Measurements from ENCODE around the gene MED22.
"Not testable (repeated sequence)": the region's sequence is repeated elsewhere in the genome, so short reads cannot be mapped to it uniquely, and the experiment has no call there.

The MED22 gene

DNA sequence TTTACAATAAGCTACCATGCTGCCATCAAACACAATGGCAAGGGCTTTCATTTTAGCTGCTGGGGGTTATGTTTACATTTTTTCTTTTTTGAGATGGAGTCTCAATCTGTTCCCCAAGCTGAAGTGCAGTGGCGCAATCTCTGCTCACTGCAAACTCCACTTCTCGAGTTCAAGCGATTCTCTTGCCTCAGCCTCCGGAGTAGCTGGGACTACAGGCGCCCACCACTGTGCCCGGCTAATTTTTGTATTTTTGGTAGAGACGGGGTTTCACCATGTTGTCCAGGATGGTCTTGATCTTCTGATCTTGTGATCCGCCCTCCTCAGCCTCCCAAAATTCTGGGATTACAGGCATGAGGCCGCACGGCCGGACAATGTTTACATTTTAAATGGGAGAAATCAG lies 13.0 kb downstream of the MED22 start:
- not testable (repeated sequence) for DNase-seq (ENCODE audit: low read depth)

DNA sequence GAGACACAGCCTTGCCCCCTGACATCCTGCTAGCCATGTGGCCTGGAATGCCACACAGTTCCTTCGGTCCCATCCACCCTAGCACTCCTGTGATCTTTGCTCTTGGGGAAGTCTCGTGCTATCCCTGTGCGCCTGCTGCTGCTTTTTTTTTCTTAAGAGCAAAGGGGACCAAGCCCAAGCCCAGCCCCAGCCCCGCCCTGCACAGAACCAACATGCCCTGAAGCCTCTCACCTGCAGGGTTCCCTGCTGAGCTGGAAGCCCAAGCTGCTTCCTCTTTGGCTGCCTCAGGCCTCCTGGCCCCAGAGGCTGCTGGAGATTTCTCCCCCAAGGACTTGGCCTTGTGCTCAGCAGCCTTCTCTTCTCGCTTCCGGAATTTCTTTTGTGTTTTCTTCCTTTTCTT lies 13.8 kb downstream of the MED22 start:
- no peak for DNase-seq (ENCODE audit: low read depth)

DNA sequence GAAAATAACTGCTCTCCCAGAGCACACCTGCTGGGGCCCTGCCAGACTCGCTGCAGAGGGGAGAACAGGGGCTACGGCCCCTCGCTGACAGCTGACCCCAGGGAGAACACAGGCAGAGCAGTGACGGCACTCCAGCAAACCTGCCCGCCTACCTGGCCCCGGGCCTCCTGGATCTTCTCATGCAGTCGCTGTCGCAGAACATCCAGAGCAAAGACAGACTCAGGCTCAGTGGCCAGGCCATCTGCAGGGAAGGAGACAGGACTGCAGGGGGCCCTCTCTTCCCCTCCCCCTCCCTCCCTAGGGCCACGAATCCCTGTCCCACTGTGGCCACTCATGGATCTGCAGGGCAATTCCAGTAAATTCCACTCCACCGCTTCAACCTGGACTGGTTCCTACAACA lies 14.4 kb downstream of the MED22 start:
- DNase-seq (ENCODE audit: low read depth), result no peak

DNA sequence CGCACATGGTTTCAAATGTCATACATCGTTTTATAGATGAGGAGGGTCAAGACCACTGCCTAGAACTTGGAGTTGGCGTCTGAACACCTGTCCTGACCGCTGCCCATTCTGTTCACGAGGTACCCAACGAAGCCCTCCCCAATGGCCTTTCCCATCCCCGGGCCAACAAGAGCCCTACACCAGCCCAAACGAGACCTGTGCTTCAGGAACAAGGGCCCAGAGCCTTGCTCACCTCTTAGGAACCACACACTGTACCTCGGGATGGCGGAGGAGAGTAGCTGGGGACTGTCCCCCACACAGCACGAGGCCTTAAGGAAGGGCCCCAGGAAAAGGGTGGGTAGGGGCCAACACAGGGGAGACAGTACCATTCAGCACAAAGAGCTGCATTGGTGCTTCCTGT lies 14.9 kb downstream of the MED22 start:
- no peak for DNase-seq (ENCODE audit: low read depth)

DNA sequence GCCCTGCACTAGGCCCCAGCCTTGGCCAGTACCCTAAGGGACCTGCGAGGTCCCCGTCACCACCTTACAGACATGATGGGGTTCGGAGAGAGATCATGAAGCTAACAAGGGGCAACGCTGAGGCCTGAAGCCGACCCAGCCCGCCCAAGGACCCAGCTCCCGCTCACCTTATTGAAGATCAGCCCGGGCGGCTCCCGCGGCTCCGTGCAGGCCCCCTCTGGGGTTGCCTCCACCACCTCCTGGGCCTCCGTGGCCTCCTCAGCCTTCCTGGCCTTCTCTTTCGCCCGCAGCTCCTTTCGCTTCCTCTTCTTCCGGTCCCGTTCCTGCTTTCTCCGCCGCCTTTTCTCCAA lies 15.6 kb downstream of the MED22 start:
- DNase-seq (ENCODE audit: low read depth), result no peak

DNA sequence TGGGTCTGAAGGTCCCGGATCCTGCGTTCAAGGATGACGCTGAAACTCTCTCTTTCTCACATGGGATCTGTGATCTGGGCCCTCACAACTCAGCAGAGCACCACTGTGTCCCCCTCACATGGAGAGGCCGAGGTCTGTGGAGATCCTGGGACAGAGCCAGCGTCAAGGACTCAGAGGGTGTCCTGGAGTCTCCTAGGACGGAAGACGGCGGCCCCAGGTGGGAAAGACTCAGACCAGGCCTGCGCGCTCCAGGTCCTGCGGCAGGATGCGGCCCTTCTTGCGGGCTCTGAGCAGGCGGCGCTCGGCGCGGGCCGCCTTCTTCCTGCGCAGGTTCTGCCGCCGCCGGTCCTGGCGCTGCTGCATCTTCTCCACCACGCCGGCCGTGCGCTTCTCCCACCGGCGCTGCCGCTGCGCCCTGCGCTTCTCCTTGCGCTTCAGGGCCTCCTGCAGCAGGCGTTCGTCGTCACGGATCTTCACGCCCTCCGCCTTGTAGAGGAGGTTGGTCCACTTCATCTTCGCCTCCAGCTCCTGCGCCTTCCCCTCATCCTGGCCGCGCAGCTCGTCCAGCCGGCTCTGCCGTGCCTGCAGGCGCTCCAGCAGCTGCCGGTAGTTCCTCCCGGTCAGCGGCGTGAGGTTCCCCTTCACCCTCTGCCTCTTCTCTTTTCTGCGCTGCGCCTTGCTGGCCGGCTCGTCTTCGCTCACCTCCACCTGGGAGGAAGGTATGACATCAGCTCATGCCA lies 16.1 kb downstream of the MED22 start:
- DNase-seq (ENCODE audit: low read depth), result no peak

DNA sequence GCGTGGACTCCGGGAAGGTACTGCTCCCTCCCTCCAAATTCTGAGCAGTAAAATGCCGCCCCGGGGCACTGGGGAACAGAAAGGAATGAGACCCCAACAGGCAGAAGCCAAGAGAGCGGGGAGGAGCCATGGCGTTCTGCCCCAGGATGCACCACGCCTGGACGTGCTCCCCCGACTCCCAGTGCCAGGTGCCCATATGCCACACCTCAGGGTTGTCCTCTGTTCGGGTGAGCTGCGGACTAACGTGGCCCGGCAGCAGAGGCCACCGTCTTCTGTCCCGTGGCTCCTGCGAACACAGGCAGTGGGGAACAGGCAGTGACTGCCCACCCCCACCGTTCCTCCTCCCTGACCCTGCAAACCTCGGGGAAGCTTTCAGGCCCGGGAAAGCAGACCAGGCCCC lies 16.7 kb downstream of the MED22 start:
- no peak for DNase-seq (ENCODE audit: low read depth)

DNA sequence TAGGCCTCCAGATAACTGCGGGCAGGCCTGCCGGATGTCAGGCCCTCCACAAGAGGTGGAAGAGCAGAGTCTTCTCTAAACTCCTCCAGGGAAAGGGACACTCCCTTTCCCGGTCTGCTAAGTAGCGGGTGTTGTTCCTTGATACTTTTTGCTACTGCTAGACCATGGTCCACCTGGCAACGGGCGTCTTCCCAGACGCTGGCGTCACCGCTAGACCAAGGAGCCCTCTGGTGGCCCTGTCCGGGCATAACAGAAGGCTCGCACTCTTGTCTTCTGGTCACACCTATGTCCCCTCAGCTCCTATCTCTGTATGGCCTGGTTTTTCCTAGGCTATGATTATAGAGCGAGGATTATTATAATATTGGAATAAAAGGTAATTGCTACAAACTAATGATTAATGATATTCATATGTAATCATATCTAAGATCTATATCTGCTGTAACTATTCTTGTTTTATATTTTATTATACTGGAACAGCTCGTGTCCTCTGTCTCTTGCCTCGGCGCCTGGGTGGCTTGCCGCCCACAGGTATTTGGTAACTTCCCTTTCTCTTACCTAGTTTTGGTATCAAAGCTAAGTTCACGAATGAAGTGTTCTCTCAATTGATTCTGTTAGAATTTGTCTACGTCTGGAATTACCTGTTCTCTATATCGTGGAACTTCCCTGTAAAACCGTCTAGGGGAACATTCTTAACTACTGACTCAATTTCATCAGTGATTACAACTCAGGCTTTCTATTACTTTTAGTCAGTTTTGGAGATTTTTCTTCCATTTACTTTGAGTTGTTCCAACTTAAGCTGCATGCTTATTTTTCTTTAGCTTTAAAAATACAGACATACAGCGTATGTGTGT lies 18.4 kb downstream of the MED22 start:
- not testable (repeated sequence) for DNase-seq (ENCODE audit: low read depth)

DNA sequence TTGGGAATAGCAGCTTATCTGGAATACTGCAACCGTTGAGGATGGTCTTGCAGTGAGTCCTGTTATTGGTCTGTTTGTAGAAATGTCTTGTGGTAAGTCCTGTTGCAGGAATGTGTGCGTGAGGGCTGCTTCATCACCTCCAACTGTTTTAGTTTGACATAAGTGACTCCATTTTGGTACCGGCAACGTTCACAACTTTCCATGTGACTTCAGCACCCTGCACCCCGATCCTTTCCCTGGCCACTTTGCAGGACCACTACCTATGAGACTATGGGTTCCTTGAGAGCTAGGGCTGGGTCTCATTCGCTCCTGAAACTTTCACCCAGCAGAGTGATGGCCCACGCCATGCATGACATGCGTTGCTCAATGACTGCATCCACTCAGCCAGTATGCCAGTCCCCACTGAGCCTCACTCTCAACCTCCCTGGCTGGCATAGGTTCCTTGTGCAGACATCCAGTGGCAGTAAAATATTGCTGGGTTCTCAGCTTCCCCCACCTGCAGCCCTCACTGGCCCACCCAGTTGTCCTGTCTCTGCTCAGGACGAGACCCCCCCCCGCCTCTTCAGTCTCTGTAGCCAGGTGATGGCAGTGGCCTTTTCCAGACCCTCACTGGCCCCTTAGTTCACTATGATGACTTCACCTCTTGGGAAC lies 20.0 kb downstream of the MED22 start:
- no peak for DNase-seq (ENCODE audit: low read depth)

DNA sequence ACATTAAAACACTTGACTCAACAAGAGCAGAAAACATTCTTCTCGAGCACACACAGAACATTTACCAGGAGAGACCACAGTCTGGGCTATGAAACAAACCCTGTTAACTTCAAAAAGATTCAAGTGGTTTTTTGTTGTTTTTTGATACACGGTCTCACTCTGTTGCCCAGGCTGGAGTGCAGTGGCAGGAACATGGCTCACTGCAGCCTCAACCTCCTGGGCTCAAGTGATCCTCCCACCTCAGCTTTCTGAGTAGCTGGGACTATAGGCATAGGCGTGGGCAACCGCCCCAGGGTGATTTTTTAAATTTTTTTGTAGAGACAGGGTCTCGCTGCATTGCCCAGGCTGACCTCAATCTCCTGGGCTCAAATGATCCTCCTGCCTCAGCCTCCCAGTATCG lies 20.9 kb downstream of the MED22 start:
- not testable (repeated sequence) for DNase-seq (ENCODE audit: low read depth)

DNA sequence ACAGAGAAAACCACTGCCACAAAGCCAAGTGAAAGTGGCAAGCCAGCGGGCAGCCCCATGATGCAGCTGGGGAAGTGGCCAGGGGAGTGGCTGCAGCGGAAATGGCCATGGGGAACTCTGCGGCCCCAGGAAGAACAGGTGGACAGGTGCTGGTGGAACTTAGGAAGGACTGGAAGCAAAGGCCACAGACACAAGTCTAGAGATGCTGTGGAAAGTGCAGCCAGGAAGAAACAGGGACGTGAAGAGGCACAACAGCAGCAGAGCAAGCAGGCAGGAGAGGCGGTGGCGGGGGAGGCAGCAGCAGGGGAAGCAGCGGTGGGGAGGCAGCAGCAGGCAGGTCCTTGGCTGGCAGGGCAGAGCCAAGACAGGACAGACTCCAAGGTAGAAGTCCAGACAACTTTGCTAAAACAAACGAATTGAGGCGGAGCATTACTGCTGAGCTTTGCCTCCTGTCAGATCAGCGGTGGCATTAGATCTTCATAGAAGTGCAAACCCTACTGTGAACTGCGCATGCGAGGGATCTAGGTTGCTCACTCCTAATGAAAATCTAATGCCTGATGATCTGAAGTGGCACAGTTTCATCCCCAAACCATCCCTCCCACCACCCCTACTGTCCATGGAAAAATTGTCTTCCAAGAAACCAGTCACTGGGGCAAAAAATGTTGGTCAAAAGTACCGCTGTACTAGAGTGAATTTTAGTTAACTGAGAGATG lies 23.8 kb downstream of the MED22 start:
- no peak for DNase-seq (ENCODE audit: low read depth)

DNA sequence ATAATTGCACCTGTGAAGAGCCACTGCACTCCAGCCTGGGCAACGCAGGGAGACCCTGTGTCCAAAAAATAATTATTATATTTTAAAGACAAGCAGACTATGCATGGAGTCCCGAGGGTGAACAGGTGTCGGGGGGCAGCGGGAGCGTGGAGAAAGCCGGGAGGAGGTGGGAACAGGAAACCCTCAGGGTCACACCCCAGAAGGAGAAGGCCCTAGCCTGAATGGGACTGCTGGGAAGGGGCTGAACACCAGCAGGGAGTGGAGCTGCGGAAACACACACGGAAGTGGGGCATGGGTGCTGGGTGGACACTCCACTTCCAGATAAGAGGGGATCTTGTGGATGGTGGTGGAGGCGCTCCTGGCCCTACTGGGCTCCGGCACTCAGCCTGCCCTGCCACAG lies 24.7 kb downstream of the MED22 start:
- no peak for DNase-seq (ENCODE audit: low read depth)

DNA sequence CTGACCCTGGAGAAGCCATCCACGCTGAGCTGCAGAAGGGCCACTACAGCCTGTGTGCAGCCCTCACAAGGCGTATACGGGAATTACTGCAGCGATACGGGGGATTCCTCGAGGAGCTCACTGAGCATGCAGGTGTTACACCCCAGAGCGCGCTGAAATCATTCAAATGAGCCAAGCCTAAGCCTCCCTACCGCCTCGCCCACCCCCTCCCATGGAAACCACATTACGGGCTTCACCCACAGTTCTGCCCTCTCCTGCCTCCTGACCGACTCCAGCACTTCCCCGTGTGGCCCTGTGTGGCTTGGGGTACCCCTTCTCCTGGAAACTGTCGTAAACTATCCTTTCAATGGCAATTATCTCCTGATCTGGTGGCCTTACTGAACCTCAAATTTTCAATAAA lies 25.2 kb downstream of the MED22 start:
- no peak for DNase-seq (ENCODE audit: low read depth)

DNA sequence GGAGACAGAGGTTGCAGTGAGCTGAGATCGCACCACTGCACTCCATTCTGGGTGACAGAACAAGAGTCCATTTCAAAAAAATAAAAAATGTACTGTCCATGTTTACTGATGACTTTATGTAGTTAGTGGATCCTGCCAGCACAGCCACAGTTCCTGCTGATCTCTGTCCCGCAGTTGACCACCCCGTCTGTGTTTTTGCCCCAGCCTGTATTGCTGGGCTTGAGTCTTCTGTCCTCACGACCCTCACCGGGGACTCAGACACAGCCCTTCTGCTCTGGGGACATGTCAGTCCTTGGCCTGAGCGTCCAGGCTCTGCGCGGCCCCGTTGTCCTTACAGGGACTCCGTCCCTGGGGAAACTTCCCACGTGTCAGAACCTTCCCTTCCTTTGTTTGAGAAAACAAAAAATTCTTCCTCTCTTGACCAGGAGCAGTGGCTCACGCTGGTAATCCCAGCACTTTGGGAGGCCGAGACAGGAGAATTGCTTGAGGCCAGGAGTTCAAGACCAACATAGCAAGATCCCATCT lies 26.5 kb downstream of the MED22 start:
- no peak for DNase-seq (ENCODE audit: low read depth)

DNA sequence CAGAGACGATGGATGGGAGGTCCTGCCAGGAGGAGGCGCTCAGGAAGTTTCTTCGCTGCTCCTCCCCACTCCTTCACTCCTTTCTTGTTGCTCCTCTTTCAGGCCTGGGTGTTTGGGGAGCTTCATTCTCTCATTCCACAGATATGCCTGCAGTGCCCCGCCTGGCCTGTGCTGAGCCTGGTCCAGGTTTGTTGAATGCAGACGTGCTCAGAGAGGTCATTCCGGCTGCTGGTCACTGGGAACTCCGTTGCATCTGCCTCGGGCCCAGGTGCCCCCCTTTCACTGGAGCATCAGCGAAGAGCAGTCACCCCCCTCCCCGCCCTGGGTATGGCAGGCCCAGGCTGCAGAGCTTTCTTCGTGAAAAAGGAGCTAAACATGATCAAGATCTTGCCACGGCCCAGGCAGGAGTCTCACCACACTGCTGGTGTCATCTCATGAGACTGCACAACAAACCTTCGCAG lies 27.5 kb downstream of the MED22 start:
- DNase-seq (ENCODE audit: low read depth), result no peak

DNA sequence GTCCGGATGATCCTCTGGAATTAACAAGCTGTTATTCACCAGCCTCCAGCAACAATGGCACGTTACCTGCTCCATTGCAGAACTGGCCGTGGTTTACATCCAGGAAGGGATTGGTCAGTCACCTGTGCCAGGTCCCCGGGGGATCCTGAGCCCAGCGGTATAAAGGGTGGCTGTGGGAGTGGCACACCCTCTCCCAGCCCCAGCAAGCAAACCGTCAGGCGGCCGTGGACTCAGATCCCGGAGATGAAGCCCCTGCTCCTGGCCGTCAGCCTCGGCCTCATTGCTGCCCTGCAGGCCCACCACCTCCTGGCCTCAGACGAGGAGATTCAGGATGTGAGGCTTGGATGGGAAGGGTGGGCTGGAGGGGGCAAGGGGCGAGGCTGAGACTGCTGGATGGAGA lies 30.4 kb downstream of the MED22 start:
- DNase-seq (ENCODE audit: low read depth), result not testable (repeated sequence)

DNA sequence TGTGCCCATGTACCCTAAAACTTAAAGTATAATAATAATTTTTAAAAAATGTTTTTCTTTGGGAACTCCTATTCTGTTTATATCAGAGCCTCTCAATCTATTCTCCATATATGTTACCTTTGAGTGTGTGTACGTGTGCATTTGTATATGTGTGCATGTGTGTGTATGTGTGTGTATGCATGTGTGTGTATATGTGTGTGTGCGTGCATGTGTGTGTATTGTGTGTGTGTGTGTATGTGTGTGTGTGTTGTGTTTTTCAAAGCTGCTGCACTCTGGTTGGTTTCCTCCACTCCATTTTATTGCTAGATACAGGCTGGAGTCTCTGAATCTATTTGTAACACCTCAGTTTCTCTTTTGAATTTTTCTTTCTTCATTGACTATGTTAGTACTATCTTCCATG lies 31.9 kb downstream of the MED22 start:
- DNase-seq (ENCODE audit: low read depth), result no peak

DNA sequence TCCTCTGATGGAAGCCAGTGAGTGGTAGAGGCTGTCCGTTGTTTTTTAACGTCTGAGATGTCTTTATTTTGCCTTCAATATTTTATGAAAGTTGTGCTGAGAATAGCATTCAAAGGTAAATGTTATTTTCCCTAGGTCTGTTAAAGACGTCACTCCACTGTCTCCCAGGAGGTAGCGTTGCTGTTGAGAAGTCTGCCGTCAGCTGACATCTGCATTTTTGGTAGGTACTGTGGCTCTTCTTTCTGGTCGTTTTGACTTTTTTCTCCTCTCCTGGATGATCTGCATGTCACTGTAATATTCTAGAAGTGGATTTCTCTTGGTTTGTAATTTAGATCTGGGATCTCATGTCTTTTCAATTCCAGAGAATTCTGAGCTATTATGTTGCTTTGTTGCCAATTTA lies 38.3 kb downstream of the MED22 start:
- DNase-seq (ENCODE audit: low read depth), result no peak

DNA sequence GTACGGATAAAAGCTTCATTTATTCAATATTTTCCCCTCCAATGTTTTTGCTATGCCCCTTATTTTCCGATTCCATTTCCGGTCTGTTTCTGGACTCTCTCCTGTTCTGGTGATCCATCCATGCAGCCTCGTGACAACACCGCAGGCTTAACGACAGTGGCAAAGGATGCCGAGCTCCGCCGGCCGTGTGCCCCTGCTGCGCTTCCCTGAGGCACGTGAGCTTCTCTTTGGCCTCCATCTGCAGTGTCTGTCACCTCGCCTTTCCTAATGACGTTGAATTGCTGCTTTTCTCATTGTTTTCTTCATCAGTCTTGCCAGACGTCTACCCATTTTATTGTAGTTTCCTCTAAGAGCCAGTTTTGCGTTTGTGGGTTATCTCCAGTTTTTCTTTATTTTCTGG lies 40.6 kb downstream of the MED22 start:
- no peak for DNase-seq (ENCODE audit: low read depth)

DNA sequence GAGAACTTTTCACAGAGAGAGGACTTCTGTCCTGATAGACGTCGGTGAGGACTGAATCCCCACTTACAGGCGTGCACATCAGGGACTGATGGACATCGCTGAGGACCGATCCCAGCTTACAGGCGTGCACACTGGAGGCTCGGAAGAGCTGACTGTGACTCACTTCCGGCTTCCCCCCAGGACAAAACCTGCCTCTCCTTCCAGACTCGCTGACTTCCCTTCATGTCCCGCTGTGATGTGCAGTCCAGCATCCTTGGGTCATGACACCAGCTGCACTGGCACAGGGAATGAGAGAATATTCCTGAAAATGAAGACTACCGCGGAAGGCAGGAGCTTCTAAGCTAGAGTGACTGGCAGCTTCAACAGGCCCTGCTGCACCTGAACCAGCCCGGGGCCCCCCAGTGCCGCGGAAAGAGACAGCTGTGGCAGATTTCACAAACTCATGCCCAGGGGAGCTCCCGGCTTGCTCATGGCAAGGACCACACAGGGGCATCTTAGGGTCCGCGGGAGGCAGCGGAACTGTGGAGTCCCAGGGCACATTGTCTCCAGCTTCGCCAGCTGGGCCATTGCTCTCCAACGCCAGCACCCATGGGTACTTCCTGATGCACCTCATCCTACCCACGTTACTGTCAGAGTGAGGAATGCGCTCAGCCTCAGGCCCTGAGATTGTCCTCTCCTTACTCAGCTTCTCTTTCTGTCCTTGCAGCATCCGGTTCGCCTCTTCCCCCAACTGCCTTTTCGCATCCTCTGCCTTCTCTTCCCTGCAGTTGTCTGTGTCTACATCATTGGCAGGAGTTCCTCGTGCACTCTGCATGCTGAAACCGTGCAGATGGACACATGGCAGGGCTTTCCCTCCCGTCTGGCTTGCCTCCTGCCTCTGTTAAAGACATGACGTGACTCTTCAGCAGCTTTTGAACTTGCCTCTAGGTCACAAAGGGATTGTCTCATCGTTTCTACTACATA lies 41.4 kb downstream of the MED22 start:
- DNase-seq (ENCODE audit: low read depth), result no peak

DNA sequence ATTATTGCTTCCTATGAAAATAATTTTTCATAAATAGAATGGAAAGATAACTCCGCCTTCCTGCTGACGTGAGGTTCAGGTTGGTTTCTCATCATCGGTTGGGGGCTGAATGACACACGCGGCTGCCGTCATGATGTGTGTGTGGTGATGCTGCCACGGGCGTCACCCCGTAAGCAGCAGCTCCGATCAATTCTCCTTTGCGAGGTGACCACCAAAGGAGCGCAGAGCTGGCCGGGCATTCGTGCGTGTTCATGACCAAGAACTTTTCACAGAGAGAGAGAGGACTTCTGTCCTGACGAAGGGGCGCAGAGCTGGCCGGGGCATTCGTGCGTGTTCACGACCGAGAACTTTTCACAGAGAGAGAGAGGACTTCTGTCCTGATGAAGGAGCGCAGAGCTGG lies 42.2 kb downstream of the MED22 start:
- no peak for DNase-seq (ENCODE audit: low read depth)

Data from HS-27A (cell line).